ENCODE data around the gene TOM1L1.
"Not testable (repeated sequence)": the region's sequence is repeated elsewhere in the genome, so short reads cannot be mapped to it uniquely, and the experiment has no call there.

- not testable (repeated sequence) for TF ChIP-seq CTCF, POLR2A (IDR thresholded peaks at IDR 0.05)
These were observed 24.7 kb upstream of the TOM1L1 start for GRCh38 chr17:54875906-54876305.

Data from right lobe of liver (tissue), 4 donors.